HL-60/S4 (cell line): Measurements from ENCODE around the gene OR2T8.

ENCODE experiments used
- in situ Hi-C: fragments of 300-500 bp; cut with MboI; formaldehyde crosslinking; loops from 2 replicates; pipeline ENCODE4 v1.14.3; 2022; ENCODE audit warnings: low sequenced_read_pairs

The OR2T8 gene

DNA sequence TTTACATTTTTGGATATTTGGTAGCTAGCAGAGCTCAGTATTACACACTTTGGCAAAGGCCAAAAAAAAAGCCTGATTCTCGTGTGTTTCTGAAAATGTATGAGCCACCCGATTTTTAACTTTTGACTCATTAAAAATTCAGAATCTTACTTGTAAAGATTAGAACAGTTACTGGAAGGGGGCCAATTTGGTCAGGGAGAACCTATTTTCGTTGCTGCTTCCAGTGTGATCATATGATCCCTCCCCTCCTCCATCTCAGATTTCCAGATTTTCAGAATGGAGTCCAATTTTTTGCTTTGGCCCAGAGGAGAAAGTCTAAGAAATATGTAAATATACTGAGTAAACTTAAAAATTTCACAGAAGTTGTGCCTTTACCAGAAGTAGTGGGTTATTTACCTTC, 41.7 kb downstream of the OR2T8 start:
- in situ Hi-C loops = no loop called here

DNA sequence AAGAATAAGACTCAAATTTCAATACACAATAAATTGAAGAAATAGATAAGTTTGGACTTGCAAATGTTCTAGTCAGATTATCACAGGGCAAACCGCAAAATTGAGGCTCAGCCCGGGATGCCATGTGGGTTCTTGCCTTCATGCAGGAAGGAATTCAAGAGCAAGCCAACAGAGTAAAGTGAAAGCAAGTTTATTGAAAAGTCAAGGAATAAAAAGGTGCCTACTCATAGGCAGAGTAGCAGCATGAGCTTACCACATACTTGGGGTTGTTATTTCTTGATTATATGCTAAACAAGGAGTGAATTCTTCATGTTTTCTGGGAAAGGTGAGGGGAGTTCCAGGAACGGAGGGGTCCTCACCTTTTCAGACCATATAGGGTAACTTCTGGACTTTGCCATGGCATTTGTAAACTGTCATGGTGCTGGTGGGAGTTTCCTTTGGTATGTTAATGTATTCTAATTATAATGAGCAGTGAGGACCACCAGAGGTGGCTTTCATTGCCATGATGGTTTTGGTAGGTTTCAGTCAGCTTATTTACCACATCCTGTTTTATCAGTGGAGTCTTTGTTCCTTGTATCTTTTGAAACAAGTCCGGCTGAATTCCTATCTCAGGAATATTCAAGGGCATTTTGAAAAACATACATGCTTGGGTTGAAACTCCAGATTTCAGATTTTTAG, 43.0 kb downstream of the OR2T8 start:
- in situ Hi-C loops = no loop called here

DNA sequence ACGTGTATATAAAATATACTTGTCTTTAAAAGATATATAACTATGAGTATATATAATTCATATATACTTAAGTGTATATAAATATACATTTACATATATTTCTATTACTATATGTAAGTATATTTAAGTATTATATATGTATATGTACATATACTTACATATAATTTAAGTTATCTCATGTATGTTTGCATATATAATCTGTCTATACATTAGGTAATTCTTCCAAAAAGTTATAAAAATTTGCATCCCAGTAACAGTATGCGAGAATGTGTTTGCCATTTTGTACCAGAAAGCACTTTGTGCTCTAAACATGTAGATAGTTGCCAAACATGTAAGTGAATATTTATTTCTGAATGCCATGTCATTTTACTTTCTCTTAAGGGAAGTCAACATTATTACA, 44.9 kb downstream of the OR2T8 start, which contains the start of gene OR2AK2:
Gene OR2AK2 (plus strand): TSS at position 301 of the 400 bp plus-strand sequence. CDS start 144 bp downstream, outside the sequence.
- in situ Hi-C loops = no loop called here

DNA sequence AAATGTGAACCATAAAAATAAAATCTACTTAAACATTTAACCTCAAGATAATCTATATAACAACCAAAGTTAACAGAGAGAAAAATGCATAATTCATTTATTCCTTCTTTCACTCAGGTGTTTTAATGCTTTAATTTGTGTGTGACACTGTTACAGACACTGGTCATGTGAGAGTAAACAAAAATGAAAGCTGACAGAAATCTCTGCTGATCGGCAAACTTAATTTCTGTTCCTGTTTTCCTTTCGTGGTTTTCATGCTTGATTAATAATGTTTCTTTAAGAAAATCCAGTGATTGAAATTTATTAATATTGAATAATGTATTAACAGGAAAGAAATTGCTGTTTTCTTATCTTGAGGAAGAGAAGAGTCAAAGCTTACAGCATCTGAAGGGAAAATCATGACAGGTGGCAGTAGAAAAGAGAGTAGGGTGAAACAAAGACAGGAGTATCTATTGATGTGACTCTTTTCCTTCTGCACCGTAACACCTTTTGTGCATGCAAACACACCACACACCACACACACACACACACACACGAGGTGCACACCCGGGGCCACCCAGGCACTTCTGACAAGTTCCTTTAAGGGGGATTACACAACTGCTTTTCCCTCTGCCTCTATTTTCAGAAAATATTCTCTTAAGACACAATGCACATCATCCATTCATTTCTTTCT, 46.6 kb downstream of the OR2T8 start:
- in situ Hi-C loops = no loop called here
